ENCODE results near the gene CSKMT.

CSKMT gene

GRCh38 chr11:62712276-62712812, 47.2 kb downstream of the CSKMT start:
- H3K4me3 ChIP-seq (replicated peaks; ENCODE audit: low read depth, low read length) = no peak overlapping the region
- no peak for DNase-seq (ENCODE audit: low read depth)
- TF ChIP-seq, protein P1, sequence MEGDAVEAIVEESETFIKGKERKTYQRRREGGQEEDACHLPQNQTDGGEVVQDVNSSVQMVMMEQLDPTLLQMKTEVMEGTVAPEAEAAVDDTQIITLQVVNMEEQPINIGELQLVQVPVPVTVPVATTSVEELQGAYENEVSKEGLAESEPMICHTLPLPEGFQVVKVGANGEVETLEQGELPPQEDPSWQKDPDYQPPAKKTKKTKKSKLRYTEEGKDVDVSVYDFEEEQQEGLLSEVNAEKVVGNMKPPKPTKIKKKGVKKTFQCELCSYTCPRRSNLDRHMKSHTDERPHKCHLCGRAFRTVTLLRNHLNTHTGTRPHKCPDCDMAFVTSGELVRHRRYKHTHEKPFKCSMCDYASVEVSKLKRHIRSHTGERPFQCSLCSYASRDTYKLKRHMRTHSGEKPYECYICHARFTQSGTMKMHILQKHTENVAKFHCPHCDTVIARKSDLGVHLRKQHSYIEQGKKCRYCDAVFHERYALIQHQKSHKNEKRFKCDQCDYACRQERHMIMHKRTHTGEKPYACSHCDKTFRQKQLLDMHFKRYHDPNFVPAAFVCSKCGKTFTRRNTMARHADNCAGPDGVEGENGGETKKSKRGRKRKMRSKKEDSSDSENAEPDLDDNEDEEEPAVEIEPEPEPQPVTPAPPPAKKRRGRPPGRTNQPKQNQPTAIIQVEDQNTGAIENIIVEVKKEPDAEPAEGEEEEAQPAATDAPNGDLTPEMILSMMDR (IDR thresholded peaks at IDR 0.05; ENCODE audit: low read length, missing control alignments) = no peak

DNA sequence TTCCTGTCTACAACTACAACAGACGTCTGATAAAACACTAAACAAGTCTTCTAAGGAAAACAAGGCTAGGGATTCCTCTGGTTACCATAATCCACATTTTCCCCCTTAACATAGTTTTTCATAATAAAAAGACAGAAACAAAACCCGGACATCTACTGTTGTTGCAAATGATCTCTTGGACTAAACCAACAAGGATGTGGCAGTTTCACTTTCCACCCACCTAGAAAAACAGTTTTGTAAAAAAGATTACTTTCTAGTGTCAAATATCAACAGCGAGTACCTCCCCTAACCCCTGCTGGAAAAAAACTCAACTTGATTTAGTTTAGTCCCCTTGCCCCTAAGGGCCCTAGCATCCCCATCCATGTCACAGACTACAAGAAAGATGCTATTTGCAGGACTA, 47.7 kb downstream of the CSKMT start:
- TF ChIP-seq, protein P1 (IDR thresholded peaks at IDR 0.05; ENCODE audit: low read length, missing control alignments) = no peak
- H3K4me3 ChIP-seq (replicated peaks; ENCODE audit: low read depth, low read length) = no peak overlapping the region
- DNase-seq (ENCODE audit: low read depth) = no peak

DNA sequence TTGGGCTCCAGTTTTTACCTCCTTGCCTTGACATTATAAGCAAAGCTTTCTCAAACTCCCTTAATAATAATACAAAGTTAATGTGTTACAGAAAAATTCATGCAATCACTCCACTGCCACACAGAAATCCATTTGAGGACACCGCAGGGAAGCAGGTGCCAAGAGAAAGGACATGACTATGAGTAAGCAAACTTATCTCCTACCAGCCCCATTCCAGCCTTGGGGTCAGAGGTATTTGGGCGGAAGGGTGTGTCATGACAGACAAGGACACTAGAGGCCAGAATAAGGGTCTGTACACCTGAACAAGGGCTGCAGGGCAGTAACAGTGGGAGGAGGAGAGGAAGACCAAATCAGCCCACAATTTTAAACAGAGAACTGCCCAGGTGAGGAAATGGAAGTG, 48.2 kb downstream of the CSKMT start:
- H3K4me3 ChIP-seq (replicated peaks; ENCODE audit: low read depth, low read length) = no peak overlapping the region
- TF ChIP-seq, protein P1 (IDR thresholded peaks at IDR 0.05; ENCODE audit: low read length, missing control alignments) = no peak
- DNase-seq (ENCODE audit: low read depth) = no peak

GRCh38 chr11:62715150-62716130, 50.3 kb downstream of the CSKMT start:
- no peak for DNase-seq (ENCODE audit: low read depth)
- TF ChIP-seq, protein P1 (IDR thresholded peaks at IDR 0.05; ENCODE audit: low read length, missing control alignments) = no peak

GRCh38 chr11:62716206-62716605, 51.1 kb downstream of the CSKMT start:
- no peak for DNase-seq (ENCODE audit: low read depth)
- TF ChIP-seq, protein P1 (IDR thresholded peaks at IDR 0.05; ENCODE audit: low read length, missing control alignments) = no peak
- H3K4me3 ChIP-seq (replicated peaks; ENCODE audit: low read depth, low read length) = no peak overlapping the region

More at GRCh38 chr11:62715150-62716130, 50.3 kb downstream of the CSKMT start:
- H3K4me3 ChIP-seq (replicated peaks; ENCODE audit: low read depth, low read length) = no peak overlapping the region

GRCh38 chr11:62716816-62717215, 51.7 kb downstream of the CSKMT start:
- TF ChIP-seq, protein P1 (IDR thresholded peaks at IDR 0.05; ENCODE audit: low read length, missing control alignments) = no peak
- H3K4me3 ChIP-seq (replicated peaks; ENCODE audit: low read depth, low read length) = no peak overlapping the region
- DNase-seq (ENCODE audit: low read depth) = no peak

All from fibroblast of pulmonary artery (primary cell).